Loucy (cell line): ENCODE data around the gene SH3PXD2A.

Source experiments
- CTCF ChIP-seq: fragments of 200-600 bp; sonication (generic); conservative IDR thresholded peaks from 2 replicates; pipeline ENCODE4 v1.5.1; 2014; ENCODE audit warnings: mild to moderate bottlenecking, antibody characterized with exemption, low read length
- EZH2phosphoT487 ChIP-seq: fragments of 200-600 bp; IDR thresholded peaks from 2 replicates; pipeline ENCODE4 v1.6.1; 2018; ENCODE audit warnings: antibody characterized with exemption, mild to moderate bottlenecking, moderate library complexity, borderline replicate concordance

GRCh38 chr10:103712898-103713498 lies 142.4 kb downstream of the SH3PXD2A start:
- TF ChIP-seq CTCF = peak; percentile 98
- TF ChIP-seq EZH2phosphoT487 = no peak
